GM18526 (cell line): ENCODE results near the gene BRWD1.

Experiments
- POLR2A ChIP-seq: IDR thresholded peaks from 3 replicates; pipeline ENCODE4 v1.6.1; 2011; ENCODE audit not compliant: insufficient read length; ENCODE audit errors: extremely low read depth

BRWD1 gene

GRCh38 chr21:39313571-39314142 is at the start of gene BRWD1:
TSS of gene BRWD1 (minus strand) at chr21:39313632. CDS start at chr21:39313491, 141 bp downstream.
- TF ChIP-seq POLR2A: peak; percentile 64

- TF ChIP-seq POLR2A: no peak
These were observed 49.3 kb upstream of the BRWD1 start for GRCh38 chr21:39362733-39363132.

- no peak for TF ChIP-seq POLR2A
These were observed 46.0 kb upstream of the BRWD1 start for GRCh38 chr21:39359382-39359781.

GRCh38 chr21:39353295-39353694 is 39.9 kb upstream of the BRWD1 start:
- TF ChIP-seq POLR2A: no peak

GRCh38 chr21:39350094-39351005 is 36.9 kb upstream of the BRWD1 start:
- no peak for TF ChIP-seq POLR2A

GRCh38 chr21:39349211-39350093 is 36.0 kb upstream of the BRWD1 start:
- peak; percentile 65 for TF ChIP-seq POLR2A

- TF ChIP-seq POLR2A: peak; percentile 70
These were observed 35.2 kb upstream of the BRWD1 start, which contains the start of gene HMGN1 for GRCh38 chr21:39348355-39349210. TSS of gene HMGN1 (minus strand) at chr21:39349088. CDS start at chr21:39348917, 171 bp downstream.

- TF ChIP-seq POLR2A: no peak
These were observed 34.6 kb upstream of the BRWD1 start for GRCh38 chr21:39348040-39348354.

GRCh38 chr21:39347537-39347936 is 34.1 kb upstream of the BRWD1 start:
- TF ChIP-seq POLR2A: no peak

GRCh38 chr21:39346671-39347331 is 33.4 kb upstream of the BRWD1 start:
- TF ChIP-seq POLR2A: no peak

- TF ChIP-seq POLR2A: no peak
These were observed 32.8 kb upstream of the BRWD1 start for GRCh38 chr21:39346206-39346605.

GRCh38 chr21:39345440-39345839 is 32.0 kb upstream of the BRWD1 start:
- TF ChIP-seq POLR2A: no peak

GRCh38 chr21:39344848-39345247 is 31.4 kb upstream of the BRWD1 start:
- TF ChIP-seq POLR2A: no peak

- no peak for TF ChIP-seq POLR2A
These were observed 28.0 kb upstream of the BRWD1 start for GRCh38 chr21:39341249-39341923.

- no peak for TF ChIP-seq POLR2A
These were observed 27.3 kb upstream of the BRWD1 start for GRCh38 chr21:39340687-39341086.
